Neural cell (in vitro differentiated cells): ENCODE data around the gene ANGPTL7. TPM values are rescaled to one million over a fixed set of nuclear protein-coding genes. Genes with fewer than 3 reads are reported as not detected.

Experiments
- H2AFZ ChIP-seq: fragments of 200-600, 300-800 bp; sonication (generic), shearing (Covaris generic); 2 replicates; pipeline ENCODE4 v1.6.0; 2014; ENCODE audit warnings: low read depth, mild to moderate bottlenecking, antibody characterized with exemption, low read length, moderate library complexity
- H3F3A ChIP-seq: fragments of 200-600 bp; shearing (Covaris generic); 2 replicates; pipeline ENCODE4 v1.6.1; 2016; ENCODE audit warnings: mild to moderate bottlenecking, moderate library complexity, mixed read lengths, antibody characterized with exemption, low read length; ENCODE audit not compliant: insufficient read depth, poor library complexity, severe bottlenecking
- H3K27ac ChIP-seq: fragments of 200-600, 300-800 bp; sonication (generic), shearing (Covaris generic); 2 replicates; pipeline ENCODE4 v1.5.1; 2014; ENCODE audit warnings: mild to moderate bottlenecking, low read length, moderate library complexity
- H3K27me3 ChIP-seq: fragments of 300-800, 200-600 bp; sonication (generic), shearing (Covaris generic); 2 replicates; pipeline ENCODE4 v1.6.0; 2014; ENCODE audit warnings: mild to moderate bottlenecking, low read depth, low read length, moderate library complexity; ENCODE audit not compliant: insufficient read depth
- H3K36me3 ChIP-seq: fragments of 300-800, 200-600 bp; sonication (generic), shearing (Covaris generic); 2 replicates; pipeline ENCODE4 v1.5.1; 2014; ENCODE audit warnings: mild to moderate bottlenecking, antibody characterized with exemption, low read length, moderate library complexity; ENCODE audit not compliant: insufficient read depth
- H3K4me2 ChIP-seq: fragments of 300-800, 200-600 bp; sonication (generic), shearing (Covaris generic); 2 replicates; pipeline ENCODE4 v1.6.0; 2014; ENCODE audit warnings: mild to moderate bottlenecking, low read length
- H3K4me3 ChIP-seq: fragments of 300-800, 200-600 bp; sonication (generic), shearing (Covaris generic); 2 replicates; pipeline ENCODE4 v1.5.1; 2014; ENCODE audit warnings: mild to moderate bottlenecking, low read length, moderate library complexity
- H3K79me2 ChIP-seq: fragments of 200-600 bp; shearing (Covaris generic); replicated peaks from 2 replicates; pipeline ENCODE4 v1.6.0; 2014; ENCODE audit warnings: mild to moderate bottlenecking, low read length, moderate library complexity; ENCODE audit not compliant: insufficient read depth
- H3K9ac ChIP-seq: fragments of 300-800, 200-600 bp; sonication (generic), shearing (Covaris generic); 2 replicates; pipeline ENCODE4 v1.6.1; 2016; ENCODE audit warnings: mild to moderate bottlenecking, low read length, mixed read lengths
- H3K9me2 ChIP-seq: fragments of 200-600 bp; shearing (Covaris generic); 2 replicates; pipeline ENCODE4 v1.6.1; 2016; ENCODE audit warnings: mild to moderate bottlenecking, low read length, mixed read lengths; ENCODE audit not compliant: insufficient read depth
- H3K9me3 ChIP-seq: fragments of 200-600, 300-800 bp; sonication (generic), shearing (Covaris generic); 2 replicates; pipeline ENCODE4 v1.6.1; 2016; ENCODE audit warnings: mild to moderate bottlenecking, mixed run types, low read length, moderate library complexity, mixed read lengths
- H4K20me1 ChIP-seq: fragments of 200-600 bp; shearing (Covaris generic); 2 replicates; pipeline ENCODE4 v1.6.1; 2016; ENCODE audit warnings: mild to moderate bottlenecking, mixed run types; ENCODE audit not compliant: insufficient read depth
- EP300 ChIP-seq: fragments of 450-650 bp; conservative IDR thresholded peaks from 2 replicates; pipeline ENCODE4 v1.6.1; 2014; ENCODE audit warnings: antibody characterized with exemption, mild to moderate bottlenecking, moderate library complexity; ENCODE audit not compliant: poor library complexity, severe bottlenecking
- EZH2 ChIP-seq: fragments of 200-600, 300-800 bp; shearing (Covaris generic), sonication (generic); IDR thresholded peaks from 2 replicates; pipeline ENCODE4 v1.6.1; 2014; ENCODE audit warnings: antibody characterized with exemption, low read length, borderline replicate concordance, mild to moderate bottlenecking; ENCODE audit not compliant: insufficient read depth, poor library complexity, severe bottlenecking
- MXI1 ChIP-seq: fragments of 450-650 bp; conservative IDR thresholded peaks from 2 replicates; pipeline ENCODE4 v1.6.1; 2014; ENCODE audit warnings: antibody characterized with exemption, mild to moderate bottlenecking; ENCODE audit not compliant: poor library complexity, severe bottlenecking
- POLR2AphosphoS5 ChIP-seq: IDR thresholded peaks from 2 replicates; pipeline ENCODE4 v1.6.1; 2012
- RAD21 ChIP-seq: fragments of 450-650 bp; conservative IDR thresholded peaks from 2 replicates; pipeline ENCODE4 v1.6.1; 2014; ENCODE audit warnings: antibody characterized with exemption, mild to moderate bottlenecking, moderate library complexity
- REST ChIP-seq: IDR thresholded peaks from 2 replicates; pipeline ENCODE4 v1.6.1; 2012; ENCODE audit warnings: borderline replicate concordance
- SMC3 ChIP-seq: fragments of 450-650 bp; conservative IDR thresholded peaks from 2 replicates; pipeline ENCODE4 v1.6.1; 2014; ENCODE audit warnings: antibody characterized with exemption, mild to moderate bottlenecking, moderate library complexity; ENCODE audit not compliant: poor library complexity
- TAF1 ChIP-seq: IDR thresholded peaks from 2 replicates; pipeline ENCODE4 v1.6.1; 2012; ENCODE audit warnings: low read depth
- polyA plus RNA-seq: library from polyadenylated mRNA; depleted of rRNA; stranded (reverse); fragments of >200 nt; gene quantifications from 2 replicates; pipeline ENCODE4 v1.2.3, GENCODE V29; 2014
- TF ChIP-seq, protein P1 (sequence below): fragments of 450-650 bp; IDR thresholded peaks from 2 replicates; pipeline ENCODE4 v1.5.1; 2014; ENCODE audit warnings: antibody characterized with exemption, mild to moderate bottlenecking, moderate library complexity; ENCODE audit not compliant: poor library complexity, severe bottlenecking

ANGPTL7 gene
- polyA plus RNA-seq, 1 donor from 2014 or later: not detected

DNA sequence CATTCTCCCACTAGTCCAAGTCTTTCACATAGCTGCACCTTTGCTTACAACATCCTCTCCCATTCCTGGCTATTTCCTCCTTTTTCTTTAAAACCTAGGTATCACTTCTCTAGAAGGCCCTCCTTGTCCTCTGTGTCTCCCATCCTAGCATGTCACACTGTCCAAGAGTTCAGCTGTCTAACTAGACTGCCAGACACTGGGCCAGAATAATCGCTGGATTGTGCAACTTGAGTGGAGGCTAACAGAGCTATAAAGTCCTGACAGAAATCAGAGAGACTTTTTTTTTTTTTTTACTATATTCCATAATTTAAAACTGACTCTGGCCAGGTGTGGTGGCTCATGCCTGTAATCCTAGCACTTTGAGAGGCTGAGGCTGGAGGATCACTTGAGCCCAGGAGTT, 4.2 kb upstream of the ANGPTL7 start:
- TF ChIP-seq RAD21 (no peak), SMC3 (no peak), EP300 (no peak), REST (no peak), MXI1 (no peak), POLR2AphosphoS5 (no peak)
- TF ChIP-seq, protein P1, sequence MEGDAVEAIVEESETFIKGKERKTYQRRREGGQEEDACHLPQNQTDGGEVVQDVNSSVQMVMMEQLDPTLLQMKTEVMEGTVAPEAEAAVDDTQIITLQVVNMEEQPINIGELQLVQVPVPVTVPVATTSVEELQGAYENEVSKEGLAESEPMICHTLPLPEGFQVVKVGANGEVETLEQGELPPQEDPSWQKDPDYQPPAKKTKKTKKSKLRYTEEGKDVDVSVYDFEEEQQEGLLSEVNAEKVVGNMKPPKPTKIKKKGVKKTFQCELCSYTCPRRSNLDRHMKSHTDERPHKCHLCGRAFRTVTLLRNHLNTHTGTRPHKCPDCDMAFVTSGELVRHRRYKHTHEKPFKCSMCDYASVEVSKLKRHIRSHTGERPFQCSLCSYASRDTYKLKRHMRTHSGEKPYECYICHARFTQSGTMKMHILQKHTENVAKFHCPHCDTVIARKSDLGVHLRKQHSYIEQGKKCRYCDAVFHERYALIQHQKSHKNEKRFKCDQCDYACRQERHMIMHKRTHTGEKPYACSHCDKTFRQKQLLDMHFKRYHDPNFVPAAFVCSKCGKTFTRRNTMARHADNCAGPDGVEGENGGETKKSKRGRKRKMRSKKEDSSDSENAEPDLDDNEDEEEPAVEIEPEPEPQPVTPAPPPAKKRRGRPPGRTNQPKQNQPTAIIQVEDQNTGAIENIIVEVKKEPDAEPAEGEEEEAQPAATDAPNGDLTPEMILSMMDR: no peak
- Histone ChIP-seq H4K20me1 (no peaks in the 10 kb centered on the region), H3K36me3 (peaks cover 4% of the 10 kb centered on the region), H3F3A (peaks cover 4% of the 10 kb centered on the region), H3K4me2 (no peak overlapping the region), H3K79me2 (no peaks in the 10 kb centered on the region), H3K9me2 (no peaks in the 10 kb centered on the region), H3K4me3 (no peak overlapping the region), H3K9ac (no peak overlapping the region), H3K27ac (no peak overlapping the region), H3K27me3 (no peaks in the 10 kb centered on the region), H3K9me3 (no peaks in the 10 kb centered on the region), H2AFZ (no peak overlapping the region)

GRCh38 chr1:11187000-11187399, 2.2 kb upstream of the ANGPTL7 start:
- Histone ChIP-seq H3K4me2 (no peak overlapping the region), H3F3A (no peaks in the 10 kb centered on the region), H2AFZ (no peak overlapping the region), H3K4me3 (no peak overlapping the region), H3K9me2 (no peaks in the 10 kb centered on the region), H3K9ac (no peak overlapping the region), H4K20me1 (no peaks in the 10 kb centered on the region), H3K27me3 (no peaks in the 10 kb centered on the region), H3K36me3 (peaks cover 4% of the 10 kb centered on the region), H3K27ac (no peak overlapping the region), H3K9me3 (no peaks in the 10 kb centered on the region), H3K79me2 (no peaks in the 10 kb centered on the region)
- TF ChIP-seq EP300: no peak
- TF ChIP-seq RAD21: no peak
- no peak for TF ChIP-seq MXI1
- TF ChIP-seq TAF1: no peak
- TF ChIP-seq, protein P1: no peak
- TF ChIP-seq POLR2AphosphoS5: no peak
- no peak for TF ChIP-seq REST
- TF ChIP-seq EZH2: no peak
- TF ChIP-seq SMC3: no peak
